ENCODE results near the gene SLC8A2.

Gene SLC8A2

DNA sequence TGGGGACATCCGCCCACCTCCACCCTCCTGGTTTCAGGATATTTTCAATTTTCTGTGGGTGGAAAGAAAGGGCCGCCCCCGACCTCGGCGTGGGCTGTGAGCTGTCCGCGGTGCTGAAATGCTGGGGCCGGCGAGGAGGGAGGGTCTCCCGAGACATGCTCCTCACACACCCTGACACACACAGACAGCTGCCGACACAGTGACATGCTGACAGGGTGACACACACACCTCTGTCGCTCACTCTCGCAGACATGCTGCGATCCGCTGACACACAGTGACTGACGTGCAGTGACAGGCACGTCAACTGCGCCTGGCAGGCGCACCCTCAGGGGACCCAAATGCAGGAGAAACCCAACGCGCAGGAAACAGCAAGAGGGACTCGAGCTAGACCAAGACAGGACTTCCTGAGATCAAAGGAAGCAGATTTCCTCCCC, 27.3 kb downstream of the SLC8A2 start:
- Histone ChIP-seq H3K9ac (ENCODE audit: low read length) (no peak overlapping the region), H3K4me3 (ENCODE audit: low read length) (no peak overlapping the region), H3K27me3 (ENCODE audit: control insufficient read depth, insufficient read depth, low read length) (peaks cover 61% of the 10 kb centered on the region), H3K36me3 (ENCODE audit: control insufficient read depth, insufficient read depth, low read length) (no peaks in the 10 kb centered on the region), H3K9me3 (ENCODE audit: control insufficient read depth, low read length) (no peaks in the 10 kb centered on the region), H3K4me1 (ENCODE audit: control insufficient read depth, insufficient read depth, low read length) (peaks cover 10% of the 10 kb centered on the region)

DNA sequence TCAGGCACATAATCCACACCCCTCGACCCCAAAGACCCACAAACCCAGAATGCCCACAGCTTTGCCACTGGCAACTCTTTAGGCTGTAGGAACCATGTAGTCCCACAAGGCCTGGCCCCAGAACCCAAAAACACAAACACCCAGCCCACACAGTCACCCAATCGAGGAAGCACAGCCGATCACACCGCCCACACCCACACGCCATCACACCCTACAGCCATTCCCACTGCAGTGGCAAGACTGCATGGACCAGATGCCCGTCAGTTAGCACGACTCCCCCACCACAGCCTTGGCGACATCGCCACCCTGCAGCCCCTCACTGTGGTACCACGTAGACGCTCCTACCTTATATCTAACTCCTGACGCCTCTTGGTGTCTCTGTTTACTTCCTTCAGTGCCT, 28.4 kb downstream of the SLC8A2 start:
- H3K9ac ChIP-seq (ENCODE audit: low read length) = no peak overlapping the region
- no peaks in the 10 kb centered on the region for H3K36me3 ChIP-seq (ENCODE audit: control insufficient read depth, insufficient read depth, low read length)
- H3K4me3 ChIP-seq (ENCODE audit: low read length) = no peak overlapping the region
- peaks cover 10% of the 10 kb centered on the region for H3K4me1 ChIP-seq (ENCODE audit: control insufficient read depth, insufficient read depth, low read length)
- no peaks in the 10 kb centered on the region for H3K9me3 ChIP-seq (ENCODE audit: control insufficient read depth, low read length)
- peaks cover 53% of the 10 kb centered on the region for H3K27me3 ChIP-seq (ENCODE audit: control insufficient read depth, insufficient read depth, low read length)

DNA sequence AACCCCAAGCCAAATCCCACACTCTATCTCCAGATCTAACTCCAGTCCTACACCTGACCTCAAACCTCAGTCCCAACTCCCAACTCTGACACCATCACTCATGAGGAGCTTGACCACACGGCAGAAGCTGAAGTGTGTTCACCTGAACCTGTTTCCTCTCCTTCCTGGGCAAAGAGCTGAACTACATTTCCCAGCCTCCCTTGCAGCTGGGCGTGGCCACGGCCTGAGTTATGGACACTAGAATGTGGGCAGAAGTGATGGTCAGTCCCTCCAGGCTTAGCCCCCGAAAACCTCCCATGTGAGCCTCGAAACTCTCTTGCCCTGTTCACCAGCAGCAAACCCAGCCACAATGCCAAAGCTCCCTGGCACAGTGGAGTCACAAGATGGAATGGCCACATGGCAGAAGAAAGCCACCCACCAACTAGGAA, 32.9 kb downstream of the SLC8A2 start:
- peaks cover 21% of the 10 kb centered on the region for H3K27me3 ChIP-seq (ENCODE audit: control insufficient read depth, insufficient read depth, low read length)
- no peak overlapping the region for H3K9ac ChIP-seq (ENCODE audit: low read length)

GRCh38 chr19:47437500-47437899, 34.2 kb downstream of the SLC8A2 start:
- Histone ChIP-seq H3K36me3 (ENCODE audit: control insufficient read depth, insufficient read depth, low read length) (no peaks in the 10 kb centered on the region), H3K27me3 (ENCODE audit: control insufficient read depth, insufficient read depth, low read length) (peaks cover 18% of the 10 kb centered on the region), H3K9ac (ENCODE audit: low read length) (no peak overlapping the region), H3K4me1 (ENCODE audit: control insufficient read depth, insufficient read depth, low read length) (no peaks in the 10 kb centered on the region), H3K4me3 (ENCODE audit: low read length) (no peak overlapping the region), H3K9me3 (ENCODE audit: control insufficient read depth, low read length) (no peaks in the 10 kb centered on the region)

More for the DNA sequence above, 32.9 kb downstream of the SLC8A2 start:
- Histone ChIP-seq H3K4me3 (ENCODE audit: low read length) (no peak overlapping the region), H3K4me1 (ENCODE audit: control insufficient read depth, insufficient read depth, low read length) (no peaks in the 10 kb centered on the region), H3K9me3 (ENCODE audit: control insufficient read depth, low read length) (no peaks in the 10 kb centered on the region), H3K36me3 (ENCODE audit: control insufficient read depth, insufficient read depth, low read length) (no peaks in the 10 kb centered on the region)

- Histone ChIP-seq H3K4me1 (ENCODE audit: control insufficient read depth, insufficient read depth, low read length) (no peaks in the 10 kb centered on the region), H3K36me3 (ENCODE audit: control insufficient read depth, insufficient read depth, low read length) (no peaks in the 10 kb centered on the region), H3K9ac (ENCODE audit: low read length) (no peak overlapping the region), H3K4me3 (ENCODE audit: low read length) (no peak overlapping the region), H3K27me3 (ENCODE audit: control insufficient read depth, insufficient read depth, low read length) (peaks cover 24% of the 10 kb centered on the region), H3K9me3 (ENCODE audit: control insufficient read depth, low read length) (no peaks in the 10 kb centered on the region)
Measured at GRCh38 chr19:47436712-47437401, 34.8 kb downstream of the SLC8A2 start.

- H3K9ac ChIP-seq (ENCODE audit: low read length) = no peak overlapping the region
- H3K9me3 ChIP-seq (ENCODE audit: control insufficient read depth, low read length) = no peaks in the 10 kb centered on the region
- H3K27me3 ChIP-seq (ENCODE audit: control insufficient read depth, insufficient read depth, low read length) = peaks cover 31% of the 10 kb centered on the region
- H3K36me3 ChIP-seq (ENCODE audit: control insufficient read depth, insufficient read depth, low read length) = no peaks in the 10 kb centered on the region
- H3K4me1 ChIP-seq (ENCODE audit: control insufficient read depth, insufficient read depth, low read length) = no peaks in the 10 kb centered on the region
- H3K4me3 ChIP-seq (ENCODE audit: low read length) = no peak overlapping the region
Measured at GRCh38 chr19:47435883-47436417, 35.7 kb downstream of the SLC8A2 start.

- Histone ChIP-seq H3K27me3 (ENCODE audit: control insufficient read depth, insufficient read depth, low read length) (peaks cover 39% of the 10 kb centered on the region), H3K9ac (ENCODE audit: low read length) (no peak overlapping the region), H3K36me3 (ENCODE audit: control insufficient read depth, insufficient read depth, low read length) (no peaks in the 10 kb centered on the region), H3K4me1 (ENCODE audit: control insufficient read depth, insufficient read depth, low read length) (peaks cover 4% of the 10 kb centered on the region), H3K4me3 (ENCODE audit: low read length) (no peak overlapping the region), H3K9me3 (ENCODE audit: control insufficient read depth, low read length) (no peaks in the 10 kb centered on the region)
Measured at GRCh38 chr19:47435196-47435595, 36.5 kb downstream of the SLC8A2 start.

- Histone ChIP-seq H3K4me3 (ENCODE audit: low read length) (no peak overlapping the region), H3K36me3 (ENCODE audit: control insufficient read depth, insufficient read depth, low read length) (no peaks in the 10 kb centered on the region), H3K9ac (ENCODE audit: low read length) (no peak overlapping the region), H3K27me3 (ENCODE audit: control insufficient read depth, insufficient read depth, low read length) (peaks cover 50% of the 10 kb centered on the region), H3K9me3 (ENCODE audit: control insufficient read depth, low read length) (no peaks in the 10 kb centered on the region), H3K4me1 (ENCODE audit: control insufficient read depth, insufficient read depth, low read length) (peaks cover 11% of the 10 kb centered on the region)
Measured at GRCh38 chr19:47434088-47434487, 37.6 kb downstream of the SLC8A2 start.

- Histone ChIP-seq H3K9ac (ENCODE audit: low read length) (no peak overlapping the region), H3K36me3 (ENCODE audit: control insufficient read depth, insufficient read depth, low read length) (no peaks in the 10 kb centered on the region), H3K4me3 (ENCODE audit: low read length) (no peak overlapping the region), H3K9me3 (ENCODE audit: control insufficient read depth, low read length) (no peaks in the 10 kb centered on the region), H3K4me1 (ENCODE audit: control insufficient read depth, insufficient read depth, low read length) (peaks cover 20% of the 10 kb centered on the region), H3K27me3 (ENCODE audit: control insufficient read depth, insufficient read depth, low read length) (peaks cover 55% of the 10 kb centered on the region)
Measured at GRCh38 chr19:47433121-47433520, 38.6 kb downstream of the SLC8A2 start.

DNA sequence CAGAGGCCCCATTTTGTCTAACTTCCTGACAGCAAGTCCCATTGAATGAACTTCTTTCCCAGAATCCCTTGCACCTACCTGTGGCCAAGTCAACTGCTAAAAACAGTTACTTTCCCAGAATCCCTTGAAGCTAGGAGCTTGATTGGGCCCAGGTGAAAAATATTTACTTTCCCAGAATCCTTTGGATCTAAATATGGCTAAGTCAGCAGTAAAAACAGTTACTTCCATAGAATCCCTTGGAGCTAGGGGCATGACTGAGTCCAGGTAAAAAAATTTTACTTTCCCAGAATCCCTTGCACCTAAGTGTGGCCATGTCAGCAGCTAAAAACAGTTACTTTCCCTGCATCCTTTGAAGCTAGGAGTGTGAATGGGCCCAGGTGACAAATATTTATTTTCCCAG, 39.2 kb downstream of the SLC8A2 start:
- peaks cover 57% of the 10 kb centered on the region for H3K27me3 ChIP-seq (ENCODE audit: control insufficient read depth, insufficient read depth, low read length)
- H3K9ac ChIP-seq (ENCODE audit: low read length) = no peak overlapping the region
- H3K9me3 ChIP-seq (ENCODE audit: control insufficient read depth, low read length) = no peaks in the 10 kb centered on the region
- no peak overlapping the region for H3K4me3 ChIP-seq (ENCODE audit: low read length)
- H3K4me1 ChIP-seq (ENCODE audit: control insufficient read depth, insufficient read depth, low read length) = peaks cover 26% of the 10 kb centered on the region
- no peaks in the 10 kb centered on the region for H3K36me3 ChIP-seq (ENCODE audit: control insufficient read depth, insufficient read depth, low read length)

GRCh38 chr19:47432091-47432490, 39.6 kb downstream of the SLC8A2 start:
- Histone ChIP-seq H3K9ac (ENCODE audit: low read length) (no peak overlapping the region), H3K36me3 (ENCODE audit: control insufficient read depth, insufficient read depth, low read length) (no peaks in the 10 kb centered on the region), H3K4me1 (ENCODE audit: control insufficient read depth, insufficient read depth, low read length) (peaks cover 30% of the 10 kb centered on the region), H3K9me3 (ENCODE audit: control insufficient read depth, low read length) (no peaks in the 10 kb centered on the region), H3K4me3 (ENCODE audit: low read length) (no peak overlapping the region), H3K27me3 (ENCODE audit: control insufficient read depth, insufficient read depth, low read length) (peaks cover 57% of the 10 kb centered on the region)

- Histone ChIP-seq H3K9me3 (ENCODE audit: control insufficient read depth, low read length) (no peaks in the 10 kb centered on the region), H3K9ac (ENCODE audit: low read length) (no peak overlapping the region), H3K27me3 (ENCODE audit: control insufficient read depth, insufficient read depth, low read length) (peaks cover 49% of the 10 kb centered on the region), H3K4me3 (ENCODE audit: low read length) (no peak overlapping the region), H3K36me3 (ENCODE audit: control insufficient read depth, insufficient read depth, low read length) (no peaks in the 10 kb centered on the region), H3K4me1 (ENCODE audit: control insufficient read depth, insufficient read depth, low read length) (peaks cover 30% of the 10 kb centered on the region)
Measured at GRCh38 chr19:47430041-47430802, 41.5 kb downstream of the SLC8A2 start.

Measured in mucosa of stomach (tissue), 1 donor.